MM.1S (cell line): ENCODE data around the gene TCF23.

Source experiments
- DNase-seq: peaks from one replicate; pipeline ENCODE4 v3.0.0-alpha.2; 2015
- H2AFZ ChIP-seq: fragments of 300-600 bp; sonication (generic); 2 replicates; pipeline ENCODE4 v1.6.0; 2016; ENCODE audit warnings: antibody characterized with exemption, low read length
- H3F3A ChIP-seq: fragments of 300-600 bp; sonication (generic); 2 replicates; pipeline ENCODE4 v1.6.1; 2016; ENCODE audit warnings: mild to moderate bottlenecking, antibody characterized with exemption, low read length, moderate library complexity, mixed read lengths; ENCODE audit not compliant: insufficient read depth
- H3K27ac ChIP-seq: fragments of 300-600 bp; sonication (generic); 2 replicates; pipeline ENCODE4 v1.5.1; 2016; ENCODE audit warnings: mild to moderate bottlenecking, low read length
- H3K27me3 ChIP-seq: fragments of 300-600 bp; sonication (generic); replicated peaks from 2 replicates; pipeline ENCODE4 v1.6.0; 2016; ENCODE audit warnings: low read length; ENCODE audit not compliant: insufficient read depth
- H3K36me3 ChIP-seq: fragments of 300-600 bp; sonication (generic); replicated peaks from 2 replicates; pipeline ENCODE4 v1.6.1; 2016; ENCODE audit warnings: mild to moderate bottlenecking, low read length, mixed read lengths; ENCODE audit not compliant: insufficient read depth
- H3K4me1 ChIP-seq: fragments of 300-600 bp; sonication (generic); 2 replicates; pipeline ENCODE4 v1.6.1; 2016; ENCODE audit warnings: low read length, mixed read lengths
- H3K4me2 ChIP-seq: fragments of 300-600 bp; sonication (generic); 2 replicates; pipeline ENCODE4 v1.6.0; 2016; ENCODE audit warnings: low read depth, low read length
- H3K4me3 ChIP-seq: fragments of 300-600 bp; sonication (generic); 2 replicates; pipeline ENCODE4 v1.5.1; 2016; ENCODE audit warnings: low read length, mixed read lengths
- H3K79me2 ChIP-seq: fragments of 300-600 bp; sonication (generic); 2 replicates; pipeline ENCODE4 v1.6.1; 2016; ENCODE audit warnings: mixed run types, low read length, mixed read lengths
- H3K9ac ChIP-seq: fragments of 300-600 bp; sonication (generic); 2 replicates; pipeline ENCODE4 v1.6.1; 2016; ENCODE audit warnings: low read length, mixed read lengths
- H3K9me2 ChIP-seq: fragments of 300-600 bp; sonication (generic); replicated peaks from 2 replicates; pipeline ENCODE4 v1.6.1; 2016; ENCODE audit warnings: mild to moderate bottlenecking, low read length, mixed read lengths; ENCODE audit not compliant: insufficient read depth
- H3K9me3 ChIP-seq: fragments of 300-600 bp; sonication (generic); replicated peaks from 2 replicates; pipeline ENCODE4 v1.6.1; 2016; ENCODE audit warnings: mild to moderate bottlenecking, low read length, mixed read lengths; ENCODE audit not compliant: insufficient read depth
- H4K20me1 ChIP-seq: fragments of 300-600 bp; sonication (generic); 2 replicates; pipeline ENCODE4 v1.6.1; 2016; ENCODE audit warnings: mild to moderate bottlenecking, low read length, moderate library complexity, mixed read lengths; ENCODE audit not compliant: insufficient read depth
- EZH2 ChIP-seq: fragments of 300-600 bp; sonication (generic); optimal IDR thresholded peaks from 2 replicates; pipeline ENCODE3; 2017; ENCODE audit warnings: low read depth, mild to moderate bottlenecking, antibody characterized with exemption, low read length, mixed read lengths
- EZH2phosphoT487 ChIP-seq: fragments of 300-600 bp; sonication (generic); IDR thresholded peaks from 2 replicates; pipeline ENCODE4 v1.6.1; 2018; ENCODE audit warnings: antibody characterized with exemption, low read length
- TF ChIP-seq, protein P1 (sequence below): fragments of 300-600 bp; sonication (generic); IDR thresholded peaks from 2 replicates; pipeline ENCODE4 v1.5.1; 2016; ENCODE audit warnings: antibody characterized with exemption, low read length, mixed read lengths

TCF23 gene

GRCh38 chr2:27126252-27126710 lies 22.5 kb upstream of the TCF23 start:
- H3K27me3 ChIP-seq: no peaks in the 10 kb centered on the region; the same call in 1 of the 2 replicates
- H3K27ac ChIP-seq: no peak overlapping the region
- TF ChIP-seq EZH2phosphoT487 (no peak), EZH2 (no peak)
- TF ChIP-seq, protein P1, sequence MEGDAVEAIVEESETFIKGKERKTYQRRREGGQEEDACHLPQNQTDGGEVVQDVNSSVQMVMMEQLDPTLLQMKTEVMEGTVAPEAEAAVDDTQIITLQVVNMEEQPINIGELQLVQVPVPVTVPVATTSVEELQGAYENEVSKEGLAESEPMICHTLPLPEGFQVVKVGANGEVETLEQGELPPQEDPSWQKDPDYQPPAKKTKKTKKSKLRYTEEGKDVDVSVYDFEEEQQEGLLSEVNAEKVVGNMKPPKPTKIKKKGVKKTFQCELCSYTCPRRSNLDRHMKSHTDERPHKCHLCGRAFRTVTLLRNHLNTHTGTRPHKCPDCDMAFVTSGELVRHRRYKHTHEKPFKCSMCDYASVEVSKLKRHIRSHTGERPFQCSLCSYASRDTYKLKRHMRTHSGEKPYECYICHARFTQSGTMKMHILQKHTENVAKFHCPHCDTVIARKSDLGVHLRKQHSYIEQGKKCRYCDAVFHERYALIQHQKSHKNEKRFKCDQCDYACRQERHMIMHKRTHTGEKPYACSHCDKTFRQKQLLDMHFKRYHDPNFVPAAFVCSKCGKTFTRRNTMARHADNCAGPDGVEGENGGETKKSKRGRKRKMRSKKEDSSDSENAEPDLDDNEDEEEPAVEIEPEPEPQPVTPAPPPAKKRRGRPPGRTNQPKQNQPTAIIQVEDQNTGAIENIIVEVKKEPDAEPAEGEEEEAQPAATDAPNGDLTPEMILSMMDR: no peak
- H3K36me3 ChIP-seq: peaks cover 7% of the 10 kb centered on the region; the same call in 1 of the 2 replicates
- no peak for DNase-seq
- H3K4me1 ChIP-seq: no peaks in the 10 kb centered on the region
- H4K20me1 ChIP-seq: no peaks in the 10 kb centered on the region
- H3K4me3 ChIP-seq: no peak overlapping the region
- no peaks in the 10 kb centered on the region for H3F3A ChIP-seq
- H3K79me2 ChIP-seq: no peaks in the 10 kb centered on the region
- H3K9me3 ChIP-seq: no peaks in the 10 kb centered on the region
- no peak overlapping the region for H2AFZ ChIP-seq
- no peaks in the 10 kb centered on the region for H3K9me2 ChIP-seq
- no peak overlapping the region for H3K4me2 ChIP-seq
- H3K9ac ChIP-seq: no peak overlapping the region

GRCh38 chr2:27127883-27128667 lies 20.7 kb upstream of the TCF23 start:
- no peak overlapping the region for H3K27ac ChIP-seq
- H3K4me1 ChIP-seq: no peaks in the 10 kb centered on the region
- H3K36me3 ChIP-seq: peaks cover 10% of the 10 kb centered on the region; the same call in 1 of the 2 replicates
- no peaks in the 10 kb centered on the region for H3K27me3 ChIP-seq
- H3K4me2 ChIP-seq: no peak overlapping the region
- H3K79me2 ChIP-seq: peaks cover 11% of the 10 kb centered on the region
- H2AFZ ChIP-seq: no peak overlapping the region
- H3K4me3 ChIP-seq: no peak overlapping the region
- no peaks in the 10 kb centered on the region for H3F3A ChIP-seq
- no peaks in the 10 kb centered on the region for H4K20me1 ChIP-seq
- TF ChIP-seq, protein P1: no peak
- TF ChIP-seq EZH2 (no peak), EZH2phosphoT487 (no peak)
- no peak for DNase-seq
- no peaks in the 10 kb centered on the region for H3K9me2 ChIP-seq
- no peaks in the 10 kb centered on the region for H3K9me3 ChIP-seq
- no peak overlapping the region for H3K9ac ChIP-seq

- H3F3A ChIP-seq: 0 out of 2 replicates have a peak, but pooled peaks cover 2% of the 10 kb centered on the region
Observed at GRCh38 chr2:27128668-27129571, 19.9 kb upstream of the TCF23 start.

More at GRCh38 chr2:27128668-27129571, 19.9 kb upstream of the TCF23 start:
- H3K79me2 ChIP-seq: peaks cover 20% of the 10 kb centered on the region
- H3K4me3 ChIP-seq: no peak overlapping the region
- no peaks in the 10 kb centered on the region for H3K9me2 ChIP-seq
- no peaks in the 10 kb centered on the region for H3K27me3 ChIP-seq
- DNase-seq: no peak
- H2AFZ ChIP-seq: no peak overlapping the region
- no peaks in the 10 kb centered on the region for H4K20me1 ChIP-seq
- no peak overlapping the region for H3K9ac ChIP-seq
- TF ChIP-seq EZH2: no peak
- TF ChIP-seq EZH2phosphoT487: no peak
- TF ChIP-seq, protein P1: no peak
- H3K4me2 ChIP-seq: no peak overlapping the region
- no peak overlapping the region for H3K27ac ChIP-seq
- no peaks in the 10 kb centered on the region for H3K9me3 ChIP-seq
- peaks cover 10% of the 10 kb centered on the region; the same call in 1 of the 2 replicates for H3K36me3 ChIP-seq
- H3K4me1 ChIP-seq: no peaks in the 10 kb centered on the region
